Spinal cord (tissue), 10 donors: ENCODE measurements around the gene ZNF654. TPM values are rescaled to one million over a fixed set of nuclear protein-coding genes. Genes with fewer than 3 reads are reported as not detected.

ENCODE experiments used
- DNase-seq, 6 donors: peaks; one replicate each; pipeline versions ENCODE4 v3.0.0 to v3.0.0-alpha.2; 2013 to 2015; ENCODE audit warnings: low spot score in 6 of 6, low read depth in 4 of 6
- H3K27ac ChIP-seq: one replicate; pipeline ENCODE4 v1.5.1; 2013; ENCODE audit warnings: low read depth, low read length, control low read depth
- H3K27me3 ChIP-seq: one replicate; pipeline ENCODE4 v1.6.1; 2013; ENCODE audit warnings: low read length; ENCODE audit not compliant: control insufficient read depth, insufficient read depth
- H3K36me3 ChIP-seq: one replicate; pipeline ENCODE4 v1.6.1; 2013; ENCODE audit warnings: low read length; ENCODE audit not compliant: control insufficient read depth, insufficient read depth
- H3K4me1 ChIP-seq: one replicate; pipeline ENCODE4 v1.6.1; 2013; ENCODE audit warnings: low read length; ENCODE audit not compliant: control insufficient read depth, insufficient read depth
- H3K4me3 ChIP-seq: one replicate; pipeline ENCODE4 v1.5.1; 2013; ENCODE audit warnings: low read depth, low read length, control low read depth
- H3K9me3 ChIP-seq: one replicate; pipeline ENCODE4 v1.6.1; 2013; ENCODE audit warnings: low read length; ENCODE audit not compliant: control insufficient read depth, insufficient read depth
- WGBS: methylation state at CpG from one replicate; pipeline ENCODE4 v1.1.5; 2013; ENCODE audit warnings: missing lambda C conversion rate; ENCODE audit not compliant: insufficient coverage; 5-methylcytosine and 5-hydroxymethylcytosine counted together
- polyA plus RNA-seq, 2 donors: library from polyadenylated mRNA; unstranded; fragments of 120-200 nt; gene quantifications; one replicate each; pipeline ENCODE4 v1.2.1, GENCODE V29; 2013; ENCODE audit not compliant: insufficient read length in 2 of 2
- total RNA-seq, 2 donors: library from RNA; depleted of rRNA in 1 of 2; stranded (reverse); fragments of 120-200 nt in 1 of 2; fragments of >200 nt in 1 of 2; gene quantifications; one replicate each; pipeline versions ENCODE4 v1.2.3 to v1.2.4, GENCODE V29; 2013 to 2014
- donor health status: healthy.

The ZNF654 gene
- total and polyA plus RNA-seq, 4 donors, result 10.4 to 38.2 (median 16.6) TPM

DNA sequence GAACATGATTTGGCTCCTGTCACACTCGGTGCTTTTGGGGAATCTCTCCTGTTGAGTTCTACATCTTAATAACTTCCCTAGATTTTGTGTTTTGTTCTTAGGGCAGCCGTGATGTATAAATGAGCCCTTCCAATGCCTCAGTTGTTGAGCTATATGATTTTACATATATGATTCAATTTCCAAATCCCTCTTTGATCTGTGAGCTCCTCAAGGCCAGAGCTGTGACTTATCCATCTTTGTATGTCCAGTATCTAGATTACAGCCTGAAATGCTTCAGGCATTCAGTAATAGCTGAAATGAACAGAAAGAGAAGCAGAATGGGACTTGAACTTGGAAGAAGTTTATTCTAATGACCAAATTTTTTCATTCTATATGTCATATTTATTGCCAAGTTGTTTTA lies 26.8 kb upstream of the ZNF654 start:
- Histone ChIP-seq H3K36me3 (no peaks in the 10 kb centered on the region), H3K27me3 (no peaks in the 10 kb centered on the region), H3K9me3 (no peaks in the 10 kb centered on the region), H3K27ac (peak overlapping the region; percentile 48), H3K4me3 (no peak overlapping the region), H3K4me1 (no peaks in the 10 kb centered on the region)
- DNase-seq, result no peak
- no CpG with 5 or more reads among the region's 2 CpGs for WGBS

DNA sequence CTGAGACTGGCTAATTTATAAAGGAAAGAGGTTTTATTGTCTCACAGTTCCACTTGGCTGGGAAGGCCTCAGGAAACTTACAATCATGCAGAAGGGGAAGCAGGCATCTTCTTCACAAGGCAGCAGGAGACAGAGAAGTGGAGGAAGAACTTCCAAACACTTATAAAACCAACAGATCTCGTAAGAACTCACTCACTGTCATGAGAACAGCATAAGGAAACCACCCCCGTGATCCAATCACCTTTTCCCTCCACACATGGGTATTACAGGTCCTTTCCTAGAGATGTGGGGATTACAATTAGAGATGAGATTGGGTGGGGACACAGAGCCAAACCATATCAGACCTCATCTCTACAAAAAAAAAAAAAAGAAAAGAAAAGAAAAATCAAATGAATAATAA lies 26.0 kb upstream of the ZNF654 start:
- no CpG with 5 or more reads among the region's 2 CpGs for WGBS
- no peak overlapping the region for H3K4me3 ChIP-seq

DNA sequence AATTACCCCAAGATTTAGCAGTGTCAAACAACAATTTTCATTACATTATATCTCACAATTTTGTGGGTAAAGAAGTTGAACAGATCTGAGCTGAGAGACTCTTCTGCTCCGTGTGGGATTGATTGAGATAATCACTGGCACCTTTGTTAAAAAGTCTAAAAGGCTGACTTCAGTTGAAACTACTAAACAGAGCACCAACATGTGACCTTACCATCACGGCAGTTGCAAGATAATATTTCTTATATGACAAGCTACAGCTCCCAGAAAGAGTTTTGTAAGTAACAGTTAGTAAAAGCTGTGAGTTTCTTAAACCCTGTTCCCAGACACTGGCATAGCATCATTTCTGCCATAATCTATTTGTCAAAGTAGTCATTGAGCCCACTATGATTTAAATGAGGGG lies 25.2 kb upstream of the ZNF654 start:
- Histone ChIP-seq H3K36me3 (no peaks in the 10 kb centered on the region), H3K27me3 (no peaks in the 10 kb centered on the region), H3K4me3 (no peak overlapping the region), H3K9me3 (no peaks in the 10 kb centered on the region), H3K27ac (no peak overlapping the region), H3K4me1 (no peaks in the 10 kb centered on the region)
- no peak for DNase-seq
- WGBS, result no CpG with 5 or more reads among the region's 2 CpGs

More for the DNA sequence above, 26.0 kb upstream of the ZNF654 start:
- no peaks in the 10 kb centered on the region for H3K36me3 ChIP-seq
- H3K27me3 ChIP-seq, result no peaks in the 10 kb centered on the region
- H3K27ac ChIP-seq, result no peak overlapping the region
- H3K4me1 ChIP-seq, result no peaks in the 10 kb centered on the region
- DNase-seq, result no peak
- no peaks in the 10 kb centered on the region for H3K9me3 ChIP-seq

DNA sequence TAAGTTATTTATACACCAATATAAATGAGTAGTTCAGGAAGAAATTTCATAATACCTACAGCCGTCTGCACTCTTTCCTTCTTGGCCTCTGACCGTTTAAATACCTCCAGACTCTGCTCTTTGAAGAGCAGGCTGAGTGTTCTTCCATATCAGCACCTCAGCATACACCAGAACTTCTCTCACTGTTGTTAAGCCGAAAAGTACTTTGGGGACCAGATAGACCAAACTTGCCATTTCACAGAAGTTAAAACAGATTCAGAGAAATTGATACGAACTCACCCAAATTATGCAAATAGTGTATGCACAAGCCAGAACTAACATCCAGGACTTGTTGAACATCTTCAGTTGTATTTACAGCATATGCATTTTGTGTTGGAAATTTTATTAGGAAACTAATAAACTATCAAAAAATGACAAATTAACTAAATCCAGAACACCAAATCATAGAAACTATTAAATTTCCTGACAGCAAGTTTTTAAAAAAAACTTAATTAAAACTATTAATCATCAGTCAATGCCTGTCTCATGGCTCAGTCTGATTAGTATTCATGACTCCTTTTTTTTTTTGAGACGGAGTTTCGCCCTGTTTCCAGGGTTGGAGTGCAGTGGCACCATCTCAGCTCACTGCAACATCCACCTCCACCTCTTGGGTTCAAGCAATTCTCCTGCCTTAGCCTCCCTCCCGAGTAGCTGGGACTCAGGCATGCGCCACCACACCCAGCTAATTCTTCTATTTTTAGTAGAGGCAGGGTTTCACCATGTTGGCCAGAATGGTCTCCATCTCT lies 24.4 kb upstream of the ZNF654 start:
- no peak overlapping the region for H3K4me3 ChIP-seq
- no peaks in the 10 kb centered on the region for H3K36me3 ChIP-seq
- no peaks in the 10 kb centered on the region for H3K4me1 ChIP-seq
- H3K27ac ChIP-seq, result no peak overlapping the region
- no peaks in the 10 kb centered on the region for H3K9me3 ChIP-seq
- H3K27me3 ChIP-seq, result no peaks in the 10 kb centered on the region
- DNase-seq, result no peak
- WGBS, result 94% methylated on average over 3 of the region's 8 CpGs

DNA sequence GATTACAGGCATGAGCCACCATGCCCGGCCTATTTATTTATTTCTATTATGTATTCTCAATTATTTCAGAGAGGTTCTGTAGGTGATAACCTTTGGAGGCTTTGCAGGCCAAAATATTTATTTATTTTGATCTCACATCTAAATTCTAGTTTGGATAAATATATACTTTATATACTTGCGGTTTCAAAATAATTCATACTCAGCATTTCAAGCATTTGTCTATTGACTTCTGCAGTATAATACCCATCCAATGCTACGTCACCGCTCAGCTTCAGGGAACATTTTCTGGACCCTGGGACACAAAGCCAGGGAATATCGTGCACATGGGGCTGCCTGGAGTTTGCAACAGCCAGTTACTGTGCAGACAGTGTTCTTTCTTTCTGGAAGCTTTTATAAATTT lies 22.8 kb upstream of the ZNF654 start:
- H3K36me3 ChIP-seq, result no peaks in the 10 kb centered on the region

DNA sequence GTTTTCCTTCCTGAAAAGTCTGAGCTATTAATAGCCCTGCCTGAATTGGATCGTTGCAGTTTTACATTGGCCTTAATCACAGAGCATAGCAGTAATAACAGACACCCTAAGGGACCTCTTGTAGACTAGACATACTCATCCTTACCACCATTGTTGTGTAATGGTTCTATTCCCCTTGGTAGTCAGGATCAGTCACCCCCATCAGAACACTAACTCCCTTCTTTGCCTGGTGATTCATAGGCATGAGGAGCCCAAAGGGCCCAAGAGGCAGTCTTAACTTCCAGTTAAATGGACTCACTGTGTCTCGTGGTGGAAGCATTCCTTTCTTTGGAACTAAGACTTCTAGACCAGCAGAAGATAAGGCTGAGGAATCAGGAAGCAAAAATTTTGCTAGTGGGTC lies 20.5 kb upstream of the ZNF654 start:
- H3K27ac ChIP-seq, result no peak overlapping the region
- H3K4me1 ChIP-seq, result no peaks in the 10 kb centered on the region
- no peaks in the 10 kb centered on the region for H3K36me3 ChIP-seq
- no peaks in the 10 kb centered on the region for H3K27me3 ChIP-seq
- no peak overlapping the region for H3K4me3 ChIP-seq
- DNase-seq, result no peak
- no peaks in the 10 kb centered on the region for H3K9me3 ChIP-seq
- WGBS, result 100% methylated on average over 1 of the region's 2 CpGs

More for the DNA sequence above, 22.8 kb upstream of the ZNF654 start:
- Histone ChIP-seq H3K9me3 (no peaks in the 10 kb centered on the region), H3K4me3 (no peak overlapping the region), H3K4me1 (no peaks in the 10 kb centered on the region), H3K27me3 (no peaks in the 10 kb centered on the region), H3K27ac (no peak overlapping the region)
- WGBS, result no CpG with 5 or more reads among the region's 5 CpGs
- DNase-seq, result no peak

DNA sequence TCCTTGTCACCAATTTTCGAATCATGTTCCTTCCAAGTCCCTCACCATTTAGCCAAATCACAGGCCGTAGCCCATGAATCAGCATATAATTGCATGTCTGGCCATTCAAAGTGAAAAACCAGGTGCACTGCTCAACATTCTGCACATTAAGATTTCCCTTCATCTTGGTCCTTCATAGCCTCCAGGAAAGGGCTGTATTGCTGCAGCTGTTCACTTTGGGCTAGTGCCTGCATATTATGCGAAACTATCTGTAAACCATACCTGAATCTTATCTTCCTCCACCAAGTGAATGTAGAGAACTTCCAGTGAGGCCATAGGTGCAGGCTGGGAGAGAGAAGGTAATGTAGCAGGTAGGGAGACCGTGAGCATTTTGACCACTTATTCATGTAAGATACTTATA lies 18.5 kb upstream of the ZNF654 start:
- no peaks in the 10 kb centered on the region for H3K27me3 ChIP-seq
- WGBS, result 88% methylated on average over 2 of the region's 4 CpGs
- H3K36me3 ChIP-seq, result no peaks in the 10 kb centered on the region

DNA sequence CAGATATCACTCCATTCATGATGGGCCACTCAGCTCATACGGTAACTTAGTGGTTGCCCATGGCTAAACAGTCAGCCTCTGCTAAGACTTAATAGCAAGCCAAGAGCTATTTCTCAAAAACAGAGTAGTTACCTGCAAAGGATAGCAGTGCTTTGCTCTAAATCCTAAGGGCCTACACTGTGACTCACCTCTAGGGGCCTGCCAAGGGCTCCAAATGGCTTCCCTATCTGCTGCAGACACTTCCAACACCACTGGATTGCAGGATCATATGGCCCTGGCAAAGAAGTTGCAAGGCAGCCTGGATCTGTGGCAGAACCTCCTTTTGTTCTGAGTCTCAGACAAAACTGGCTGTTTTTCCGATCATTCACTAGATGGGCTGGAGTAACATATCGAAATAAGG lies 18.1 kb upstream of the ZNF654 start:
- H3K4me1 ChIP-seq, result no peaks in the 10 kb centered on the region
- H3K4me3 ChIP-seq, result no peak overlapping the region
- no peak overlapping the region for H3K27ac ChIP-seq
- H3K9me3 ChIP-seq, result no peaks in the 10 kb centered on the region
- H3K27me3 ChIP-seq, result no peaks in the 10 kb centered on the region
- 92% methylated on average over 1 of the region's 3 CpGs for WGBS
- no peak for DNase-seq
- H3K36me3 ChIP-seq, result no peaks in the 10 kb centered on the region

More for the DNA sequence above, 18.5 kb upstream of the ZNF654 start:
- no peaks in the 10 kb centered on the region for H3K9me3 ChIP-seq
- no peak overlapping the region for H3K27ac ChIP-seq
- no peak for DNase-seq
- no peak overlapping the region for H3K4me3 ChIP-seq
- H3K4me1 ChIP-seq, result no peaks in the 10 kb centered on the region

DNA sequence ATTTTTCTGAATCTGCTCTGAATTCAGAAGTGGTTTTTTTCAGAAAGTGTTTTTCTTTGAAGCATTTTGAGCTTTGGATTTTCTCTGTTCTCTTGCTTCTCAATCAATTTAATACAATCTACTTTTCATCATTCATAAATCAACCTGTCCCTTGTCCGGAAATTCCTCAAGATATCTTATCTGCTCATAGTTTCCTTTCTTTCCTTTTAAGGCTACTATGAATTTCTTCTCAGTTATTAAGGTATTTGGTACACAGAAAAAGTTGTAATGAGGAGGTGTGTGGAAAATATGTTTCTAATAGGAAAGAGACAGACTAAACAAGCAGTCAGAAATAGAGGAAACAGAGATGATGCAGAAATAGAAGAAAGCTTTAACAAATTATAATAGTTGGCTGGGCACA lies 14.6 kb upstream of the ZNF654 start:
- H3K27ac ChIP-seq, result no peak overlapping the region
- no peak for DNase-seq
- no peaks in the 10 kb centered on the region for H3K9me3 ChIP-seq
- no peaks in the 10 kb centered on the region for H3K4me1 ChIP-seq
- H3K36me3 ChIP-seq, result no peaks in the 10 kb centered on the region
- H3K27me3 ChIP-seq, result no peaks in the 10 kb centered on the region
- no peak overlapping the region for H3K4me3 ChIP-seq
- no CpG with 5 or more reads among the region's 1 CpG for WGBS

DNA sequence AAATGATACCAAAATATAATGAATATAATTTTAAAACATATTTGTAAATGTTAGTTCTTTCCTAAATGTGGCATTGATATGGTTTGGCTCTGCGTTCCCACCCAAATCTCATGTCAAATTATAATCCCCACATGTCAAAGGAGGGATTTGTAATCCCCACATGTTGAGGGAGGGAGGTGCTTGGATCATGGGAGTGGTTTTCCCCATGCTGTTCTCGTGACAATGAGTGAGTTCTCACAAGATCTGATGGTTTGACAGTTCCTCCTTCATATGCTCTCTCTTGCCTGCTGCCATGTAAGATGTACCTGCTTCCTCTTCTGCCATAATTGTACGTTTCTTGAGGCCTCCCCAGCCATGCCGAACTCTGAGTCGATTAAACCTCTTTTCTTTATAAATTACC lies 12.3 kb upstream of the ZNF654 start:
- no peak for DNase-seq
- no peaks in the 10 kb centered on the region for H3K9me3 ChIP-seq
- no peak overlapping the region for H3K4me3 ChIP-seq
- H3K27ac ChIP-seq, result no peak overlapping the region
- H3K4me1 ChIP-seq, result no peaks in the 10 kb centered on the region
- no peaks in the 10 kb centered on the region for H3K27me3 ChIP-seq
- WGBS, result 83% methylated on average over 1 of the region's 5 CpGs
- no peaks in the 10 kb centered on the region for H3K36me3 ChIP-seq
